Measurements from ENCODE around the gene SEPTIN8.

The SEPTIN8 gene

GRCh38 chr5:132776131-132776937, 705 bp downstream of the SEPTIN8 start (continued):
- no peak for TF ChIP-seq ZBTB10 (tag by site-specific recombination; IDR thresholded peaks at IDR 0.05)
- no peak for TF ChIP-seq ZNF626 (tag by site-specific recombination; IDR thresholded peaks at IDR 0.05)
- TF ChIP-seq ZNF335 (tag by site-specific recombination; conservative IDR thresholded peaks at IDR 0.05): peak; percentile 79
- TF ChIP-seq SETDB1 (IDR thresholded peaks at IDR 0.05; ENCODE audit: insufficient read length, low read length): no peak
- TF ChIP-seq ZNF660 (tag by site-specific recombination; IDR thresholded peaks at IDR 0.05): peak; percentile 13; the same call in 1 of the 2 replicates
- no peak for TF ChIP-seq ZNF324 (tag by site-specific recombination; IDR thresholded peaks at IDR 0.05)
- no peak for TF ChIP-seq MEIS1 (CRISPR knock-in tag; IDR thresholded peaks at IDR 0.05; ENCODE audit: borderline replicate concordance)
- no peak for TF ChIP-seq ZNF223 (tag by site-specific recombination; IDR thresholded peaks at IDR 0.05)
- TF ChIP-seq ZNF510 (tag by site-specific recombination; IDR thresholded peaks at IDR 0.05; ENCODE audit: insufficient replicate concordance): no peak
- TF ChIP-seq ZNF580 (tag by site-specific recombination; IDR thresholded peaks at IDR 0.05): no peak
- TF ChIP-seq ZNF654 (tag by site-specific recombination; IDR thresholded peaks at IDR 0.05; ENCODE audit: low read depth): no peak
- TF ChIP-seq ZNF549 (tag by site-specific recombination; IDR thresholded peaks at IDR 0.05): no peak
- no peak for TF ChIP-seq ZNF521 (tag by site-specific recombination; IDR thresholded peaks at IDR 0.05)
- no peak for TF ChIP-seq BCL11B (tag by site-specific recombination; IDR thresholded peaks at IDR 0.05; ENCODE audit: low read depth)
- no peak for TF ChIP-seq ZNF561 (tag by site-specific recombination; IDR thresholded peaks at IDR 0.05; ENCODE audit: borderline replicate concordance)
- no peak for TF ChIP-seq ZNF530 (tag by site-specific recombination; IDR thresholded peaks at IDR 0.05; ENCODE audit: low read depth)
- TF ChIP-seq ZNF776 (tag by site-specific recombination; IDR thresholded peaks at IDR 0.05; ENCODE audit: borderline replicate concordance): no peak
- no peak for TF ChIP-seq REST (tag by site-specific recombination; IDR thresholded peaks at IDR 0.05)
- TF ChIP-seq ZNF830 (tag by site-specific recombination; IDR thresholded peaks at IDR 0.05; ENCODE audit: low read depth): no peak
- no peak for TF ChIP-seq GLI2 (tag by site-specific recombination; IDR thresholded peaks at IDR 0.05; ENCODE audit: borderline replicate concordance, low read depth)
- TF ChIP-seq PRDM2 (tag by site-specific recombination; IDR thresholded peaks at IDR 0.05; ENCODE audit: borderline replicate concordance): no peak
- no peak for TF ChIP-seq ZNF473 (tag by site-specific recombination; IDR thresholded peaks at IDR 0.05)
- no peak for TF ChIP-seq HIC1 (tag by site-specific recombination; IDR thresholded peaks at IDR 0.05)
- no peak for TF ChIP-seq ZNF48 (tag by site-specific recombination; IDR thresholded peaks at IDR 0.05)
- no peak for TF ChIP-seq RBAK (tag by site-specific recombination; IDR thresholded peaks at IDR 0.05)
